GM19372 (cell line): ENCODE data around the gene ANO6.

Experiments used
- ATAC-seq: cut with Tn5 transposase; IDR thresholded peaks from one replicate; pipeline ENCODE4 v1.9.1; 2021; ENCODE audit warnings: mild to moderate bottlenecking, low read depth, moderate library complexity; ENCODE audit not compliant: unreplicated experiment

The ANO6 gene

DNA sequence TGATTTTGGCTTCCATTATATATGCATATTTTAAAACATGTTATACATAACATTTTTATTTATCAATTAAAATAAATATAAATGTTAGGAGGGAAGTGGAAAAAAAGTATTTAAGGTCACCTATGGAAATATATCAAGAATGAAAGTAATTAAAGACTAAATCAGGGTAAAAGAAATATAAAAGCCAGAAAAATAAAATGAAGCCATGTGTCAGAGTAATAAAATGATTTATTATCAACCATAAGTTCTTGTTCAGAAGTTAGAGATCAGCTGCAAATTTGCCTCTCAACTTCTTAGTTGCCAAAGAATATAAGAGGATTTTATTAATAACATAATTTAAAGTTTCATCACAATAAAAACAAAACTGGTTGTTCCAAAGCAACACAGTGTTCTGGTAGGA is 121.9 kb downstream of the ANO6 start:
- no peak for ATAC-seq

GRCh38 chr12:45338272-45338671 is 122.4 kb downstream of the ANO6 start:
- no peak for ATAC-seq

DNA sequence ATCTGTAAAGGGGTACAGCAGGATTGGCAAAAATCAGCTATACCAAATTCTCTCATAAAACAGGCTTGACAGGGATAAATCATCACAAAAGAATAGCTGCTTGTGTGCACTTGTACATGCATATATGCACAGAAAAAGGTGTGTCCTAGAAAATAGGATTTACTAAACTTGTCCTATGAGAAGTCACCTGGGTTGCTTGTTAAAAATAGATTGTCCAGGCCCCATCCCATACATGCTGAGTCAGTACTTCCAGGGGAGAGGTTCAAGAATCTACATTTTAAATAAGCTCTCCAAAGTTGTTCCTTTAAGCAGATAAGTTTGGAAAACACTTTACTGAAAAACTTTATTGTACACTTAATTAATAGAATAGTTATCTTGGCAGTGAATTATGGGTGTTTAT is 123.1 kb downstream of the ANO6 start:
- no peak for ATAC-seq

DNA sequence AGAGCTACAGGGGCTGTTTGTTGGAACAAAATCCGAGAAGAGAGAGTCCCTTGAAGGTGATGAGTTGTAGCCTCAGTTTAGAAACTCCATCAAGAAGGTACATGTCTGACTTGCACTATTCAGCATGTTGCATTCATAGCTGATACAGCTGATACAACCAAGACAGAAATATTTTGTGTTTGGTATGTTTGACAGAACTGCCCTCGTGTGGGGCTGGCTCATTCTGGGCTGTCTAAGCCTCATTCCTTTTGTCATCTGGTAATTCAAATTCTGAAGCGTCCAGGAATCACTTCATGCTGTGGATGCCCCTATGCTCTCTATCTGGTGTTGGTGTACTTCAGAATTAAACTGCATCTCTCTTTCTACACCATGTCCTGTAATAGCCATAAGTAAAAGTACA is 126.3 kb downstream of the ANO6 start:
- no peak for ATAC-seq

DNA sequence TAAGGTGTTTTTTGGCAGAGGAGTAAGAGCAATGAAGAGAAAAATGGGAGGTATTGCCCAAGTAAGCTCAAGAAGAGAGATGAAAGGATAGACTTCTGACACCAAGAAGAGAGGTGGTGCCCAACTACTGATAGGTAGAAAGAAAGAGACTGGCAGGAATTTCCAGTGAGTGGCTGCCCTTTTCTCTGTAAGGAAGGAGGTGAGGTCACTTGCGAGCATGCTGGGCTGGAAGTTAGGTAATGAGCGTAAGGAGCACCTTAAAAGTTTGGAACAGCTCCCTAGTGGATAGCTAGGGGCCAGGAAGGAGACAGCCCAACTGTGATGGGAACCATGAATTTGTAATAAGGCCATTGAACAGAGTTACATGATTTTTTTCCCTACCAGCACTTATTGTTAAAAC is 127.0 kb downstream of the ANO6 start:
- no peak for ATAC-seq

GRCh38 chr12:45343269-45344051 is 127.6 kb downstream of the ANO6 start:
- no peak for ATAC-seq

- ATAC-seq: no peak
These were observed 132.4 kb downstream of the ANO6 start for GRCh38 chr12:45348311-45348710.

DNA sequence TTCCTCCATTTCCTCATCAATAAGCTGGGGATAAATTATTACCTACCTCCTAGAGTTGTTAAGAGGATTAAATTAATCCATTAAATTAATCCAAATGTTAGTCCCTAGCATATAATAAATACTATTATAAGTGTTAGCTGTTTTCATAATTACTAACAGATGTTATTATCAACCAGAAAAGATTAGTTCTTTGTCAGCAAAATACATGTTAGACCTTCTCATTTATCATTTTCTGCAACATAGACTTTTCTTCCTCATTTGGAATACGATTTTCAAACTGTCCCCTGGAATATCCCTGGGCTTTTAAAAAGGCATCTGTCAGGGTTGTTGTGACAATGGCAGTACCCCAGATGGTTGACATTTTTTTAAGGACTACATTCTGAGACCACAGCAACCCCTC is 133.1 kb downstream of the ANO6 start:
- ATAC-seq: no peak

DNA sequence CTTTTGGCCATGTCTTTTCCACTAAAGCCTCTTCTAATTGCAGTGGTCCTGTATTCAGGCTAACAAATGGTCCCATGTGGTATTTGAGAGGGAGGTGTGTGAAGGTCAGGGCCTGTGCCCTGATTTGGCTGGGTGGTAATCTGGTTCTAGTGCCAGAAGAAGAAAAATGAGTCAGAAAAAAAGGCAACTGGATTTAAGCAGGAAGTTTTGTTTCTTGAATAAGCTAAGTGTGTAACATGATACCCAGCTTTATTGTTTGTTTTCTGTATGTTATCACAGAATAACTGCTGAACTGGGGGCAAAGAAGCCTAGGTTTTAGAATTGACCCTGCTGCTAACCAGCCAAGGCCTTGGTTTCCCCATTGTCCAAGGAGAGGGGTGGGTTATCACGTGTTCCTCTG is 134.0 kb downstream of the ANO6 start:
- no peak for ATAC-seq

- no peak for ATAC-seq
These were observed 135.0 kb downstream of the ANO6 start for GRCh38 chr12:45350861-45351260.

- no peak for ATAC-seq
These were observed 136.2 kb downstream of the ANO6 start for GRCh38 chr12:45351921-45352670.

GRCh38 chr12:45353944-45354343 is 138.0 kb downstream of the ANO6 start:
- no peak for ATAC-seq

GRCh38 chr12:45354399-45354798 is 138.5 kb downstream of the ANO6 start:
- peak; percentile 93 for ATAC-seq

GRCh38 chr12:45355730-45356129 is 139.8 kb downstream of the ANO6 start:
- no peak for ATAC-seq

GRCh38 chr12:45356822-45357538 is 141.1 kb downstream of the ANO6 start:
- no peak for ATAC-seq

GRCh38 chr12:45357539-45358417 is 141.9 kb downstream of the ANO6 start:
- no peak for ATAC-seq

- no peak for ATAC-seq
These were observed 146.4 kb downstream of the ANO6 start for GRCh38 chr12:45362291-45362690.

GRCh38 chr12:45363903-45364302 is 148.0 kb downstream of the ANO6 start:
- no peak for ATAC-seq

DNA sequence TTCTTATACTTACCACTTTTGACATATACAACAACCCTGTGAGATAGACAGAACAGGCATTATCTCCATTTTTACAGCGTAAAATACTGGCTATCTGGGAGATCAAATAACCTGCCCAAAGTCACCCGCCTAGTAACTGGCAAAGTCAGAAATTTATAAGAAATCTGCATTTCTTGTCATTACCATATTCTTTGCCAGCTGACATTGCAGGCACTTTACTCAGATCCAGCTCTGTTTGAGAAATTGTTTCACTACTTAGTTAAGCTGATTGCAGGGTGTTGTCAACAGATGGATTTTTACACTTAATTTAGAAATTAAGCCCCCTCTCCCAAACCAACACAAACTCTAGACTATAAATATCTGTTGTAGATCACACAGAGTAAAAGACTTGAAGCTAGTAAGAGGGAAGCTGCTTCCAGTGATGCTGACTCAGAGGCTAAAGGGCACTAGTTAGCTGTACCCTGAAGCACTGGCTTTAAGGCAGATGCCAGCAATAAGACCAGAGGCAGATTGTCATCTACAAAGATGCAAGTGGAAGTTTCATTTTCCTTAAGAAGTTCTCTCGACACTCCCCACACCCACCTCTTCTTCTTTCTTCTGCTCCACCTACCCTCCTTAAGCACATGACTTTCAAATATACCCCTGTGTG is 153.1 kb downstream of the ANO6 start:
- no peak for ATAC-seq

DNA sequence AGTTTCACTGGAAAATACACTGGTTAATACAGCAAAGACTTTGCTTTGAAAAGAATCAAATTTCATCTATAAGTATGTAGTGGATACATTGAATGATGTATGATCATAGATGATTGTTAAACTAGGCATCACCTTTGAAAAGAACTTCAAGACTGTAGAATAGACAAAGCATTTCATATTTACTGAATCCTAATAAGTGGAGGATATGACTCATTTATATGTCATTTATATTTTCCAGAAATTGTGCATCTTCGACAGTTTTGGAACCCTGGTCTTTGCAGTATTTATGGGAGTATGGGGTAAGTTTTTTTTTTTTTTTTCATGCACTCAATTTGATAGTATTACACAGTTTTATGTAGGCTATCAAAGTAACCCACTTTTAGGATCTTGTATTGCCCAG is 161.9 kb downstream of the ANO6 start:
- ATAC-seq: no peak
